ENCODE results near the gene UTF1. TPM values are rescaled to one million over a fixed set of nuclear protein-coding genes. Genes with fewer than 3 reads are reported as not detected.

UTF1 gene
- total and polyA plus RNA-seq, 9 of the 15 experiments (the other 6 are each of a cell fraction or from before 2014, with no cell fraction given), result 0.35 to 0.46 TPM; not detected in 7

DNA sequence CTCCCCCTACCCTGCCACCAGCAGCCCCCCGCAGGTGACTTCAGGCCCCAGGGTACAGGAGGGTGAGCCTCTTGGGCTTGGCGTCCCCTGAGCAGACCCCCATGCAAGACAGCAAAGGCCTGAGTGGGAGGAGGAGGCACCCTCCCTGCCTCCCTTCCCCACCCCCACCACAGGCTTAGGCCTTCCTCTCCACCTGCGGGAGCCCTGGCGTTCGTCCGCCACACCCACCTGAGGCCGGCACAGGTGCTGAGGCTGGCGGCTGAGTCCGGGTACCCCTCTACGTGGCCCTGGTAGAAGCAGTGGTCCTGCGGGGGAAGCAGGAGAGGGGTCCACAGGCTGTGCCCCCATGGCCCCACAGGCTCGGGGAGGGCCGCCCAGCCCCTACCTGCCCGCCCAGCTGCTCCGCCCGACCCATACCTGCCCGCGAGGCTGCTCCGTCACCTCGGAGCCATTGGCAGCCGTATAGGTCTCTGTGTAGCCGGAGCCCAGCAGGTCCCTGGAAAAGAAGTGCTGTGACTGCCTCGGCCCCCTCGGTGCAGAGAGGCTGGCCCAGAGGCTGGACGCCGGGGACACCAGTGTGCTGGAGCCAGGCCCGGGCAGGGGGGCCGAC lies 43.6 kb downstream of the UTF1 start:
- TF ChIP-seq SAFB (IDR thresholded peaks at IDR 0.05; ENCODE audit: borderline replicate concordance, low read depth, low read length) (no peak), SUPT5H (IDR thresholded peaks at IDR 0.05) (no peak), ZNF780A (CRISPR knock-in tag; IDR thresholded peaks at IDR 0.05) (no peak), HDAC3 (IDR thresholded peaks at IDR 0.05; ENCODE audit: borderline replicate concordance, partially characterized antibody) (no peak), ARNT (IDR thresholded peaks at IDR 0.05) (no peak), TEAD1 (CRISPR knock-in tag; IDR thresholded peaks at IDR 0.05) (no peak), XRCC3 (IDR thresholded peaks at IDR 0.05) (no peak), STAT5B (CRISPR knock-in tag; IDR thresholded peaks at IDR 0.05) (no peak), ERF (CRISPR knock-in tag; IDR thresholded peaks at IDR 0.05) (no peak)
- TF ChIP-seq, protein P1, sequence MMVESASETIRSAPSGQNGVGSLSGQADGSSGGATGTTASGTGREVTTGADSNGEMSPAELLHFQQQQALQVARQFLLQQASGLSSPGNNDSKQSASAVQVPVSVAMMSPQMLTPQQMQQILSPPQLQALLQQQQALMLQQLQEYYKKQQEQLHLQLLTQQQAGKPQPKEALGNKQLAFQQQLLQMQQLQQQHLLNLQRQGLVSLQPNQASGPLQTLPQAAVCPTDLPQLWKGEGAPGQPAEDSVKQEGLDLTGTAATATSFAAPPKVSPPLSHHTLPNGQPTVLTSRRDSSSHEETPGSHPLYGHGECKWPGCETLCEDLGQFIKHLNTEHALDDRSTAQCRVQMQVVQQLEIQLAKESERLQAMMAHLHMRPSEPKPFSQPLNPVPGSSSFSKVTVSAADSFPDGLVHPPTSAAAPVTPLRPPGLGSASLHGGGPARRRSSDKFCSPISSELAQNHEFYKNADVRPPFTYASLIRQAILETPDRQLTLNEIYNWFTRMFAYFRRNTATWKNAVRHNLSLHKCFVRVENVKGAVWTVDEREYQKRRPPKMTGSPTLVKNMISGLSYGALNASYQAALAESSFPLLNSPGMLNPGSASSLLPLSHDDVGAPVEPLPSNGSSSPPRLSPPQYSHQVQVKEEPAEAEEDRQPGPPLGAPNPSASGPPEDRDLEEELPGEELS (CRISPR knock-in tag; IDR thresholded peaks at IDR 0.05; ENCODE audit: borderline replicate concordance), result no peak
- TF ChIP-seq, protein P2, sequence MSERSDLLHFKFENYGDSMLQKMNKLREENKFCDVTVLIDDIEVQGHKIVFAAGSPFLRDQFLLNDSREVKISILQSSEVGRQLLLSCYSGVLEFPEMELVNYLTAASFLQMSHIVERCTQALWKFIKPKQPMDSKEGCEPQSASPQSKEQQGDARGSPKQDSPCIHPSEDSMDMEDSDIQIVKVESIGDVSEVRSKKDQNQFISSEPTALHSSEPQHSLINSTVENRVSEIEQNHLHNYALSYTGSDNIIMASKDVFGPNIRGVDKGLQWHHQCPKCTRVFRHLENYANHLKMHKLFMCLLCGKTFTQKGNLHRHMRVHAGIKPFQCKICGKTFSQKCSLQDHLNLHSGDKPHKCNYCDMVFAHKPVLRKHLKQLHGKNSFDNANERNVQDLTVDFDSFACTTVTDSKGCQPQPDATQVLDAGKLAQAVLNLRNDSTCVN (CRISPR knock-in tag; IDR thresholded peaks at IDR 0.05), result no peak
- TF ChIP-seq, protein P3, sequence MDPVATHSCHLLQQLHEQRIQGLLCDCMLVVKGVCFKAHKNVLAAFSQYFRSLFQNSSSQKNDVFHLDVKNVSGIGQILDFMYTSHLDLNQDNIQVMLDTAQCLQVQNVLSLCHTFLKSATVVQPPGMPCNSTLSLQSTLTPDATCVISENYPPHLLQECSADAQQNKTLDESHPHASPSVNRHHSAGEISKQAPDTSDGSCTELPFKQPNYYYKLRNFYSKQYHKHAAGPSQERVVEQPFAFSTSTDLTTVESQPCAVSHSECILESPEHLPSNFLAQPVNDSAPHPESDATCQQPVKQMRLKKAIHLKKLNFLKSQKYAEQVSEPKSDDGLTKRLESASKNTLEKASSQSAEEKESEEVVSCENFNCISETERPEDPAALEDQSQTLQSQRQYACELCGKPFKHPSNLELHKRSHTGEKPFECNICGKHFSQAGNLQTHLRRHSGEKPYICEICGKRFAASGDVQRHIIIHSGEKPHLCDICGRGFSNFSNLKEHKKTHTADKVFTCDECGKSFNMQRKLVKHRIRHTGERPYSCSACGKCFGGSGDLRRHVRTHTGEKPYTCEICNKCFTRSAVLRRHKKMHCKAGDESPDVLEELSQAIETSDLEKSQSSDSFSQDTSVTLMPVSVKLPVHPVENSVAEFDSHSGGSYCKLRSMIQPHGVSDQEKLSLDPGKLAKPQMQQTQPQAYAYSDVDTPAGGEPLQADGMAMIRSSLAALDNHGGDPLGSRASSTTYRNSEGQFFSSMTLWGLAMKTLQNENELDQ (CRISPR knock-in tag; IDR thresholded peaks at IDR 0.05; ENCODE audit: borderline replicate concordance), result no peak
- TF ChIP-seq, protein P4, sequence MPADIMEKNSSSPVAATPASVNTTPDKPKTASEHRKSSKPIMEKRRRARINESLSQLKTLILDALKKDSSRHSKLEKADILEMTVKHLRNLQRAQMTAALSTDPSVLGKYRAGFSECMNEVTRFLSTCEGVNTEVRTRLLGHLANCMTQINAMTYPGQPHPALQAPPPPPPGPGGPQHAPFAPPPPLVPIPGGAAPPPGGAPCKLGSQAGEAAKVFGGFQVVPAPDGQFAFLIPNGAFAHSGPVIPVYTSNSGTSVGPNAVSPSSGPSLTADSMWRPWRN (IDR thresholded peaks at IDR 0.05; ENCODE audit: low read depth), result no peak
- Histone ChIP-seq H3K79me2 (ENCODE audit: control insufficient read depth, insufficient read depth, low read length) (no peaks in the 10 kb centered on the region), H3K4me2 (ENCODE audit: insufficient read depth, low read length) (no peak overlapping the region), H4K20me1 (replicated peaks; ENCODE audit: control insufficient read depth, insufficient read depth, low read length) (no peaks in the 10 kb centered on the region), H3K27me3 (ENCODE audit: control insufficient read depth in 2 of 2, insufficient read depth in 2 of 2, low read length in 2 of 2) (no peaks in the 10 kb centered on the region), H3K36me3 (ENCODE audit: control insufficient read depth, insufficient read depth, low read length) (no peaks in the 10 kb centered on the region), H3K4me3 (no peak overlapping the region), H3K27ac (ENCODE audit: extremely low read depth, low read depth, low read length) (no peak overlapping the region), H2AFZ (ENCODE audit: low read depth, low read length) (no peak overlapping the region), H3K9me1 (ENCODE audit: control insufficient read depth, insufficient read depth, low read length) (peaks cover 2% of the 10 kb centered on the region), H3K9me3 (replicated peaks; ENCODE audit: control insufficient read depth, insufficient read depth, low read depth, low read length) (no peaks in the 10 kb centered on the region), H3K4me1 (replicated peaks in 1 of 2; ENCODE audit: control insufficient read depth in 2 of 2, insufficient read depth in 2 of 2, low read length in 2 of 2) (peaks cover 31 to 92% of the 10 kb centered on the region in 2 experiments), H3K9ac (ENCODE audit: insufficient read depth in 1 of 2, low read depth in 2 of 2, low read length in 2 of 2) (no peak overlapping the region)
- no peak for DNase-seq (ENCODE audit: extremely low read depth in 1 of 4, low spot score in 3 of 4)
- no TSS peak for BruUV-seq (replicated peaks)
- intact Hi-C loops (cut with micrococcal nuclease) (no loop called here), in situ Hi-C loops (cut with MboI) (no loop called here)
- ChIA-PET POLR2A (interaction anchor here (0.6 kb wide), 1 partner anchor 868 kb away, joined by 3 read pairs; no protein-coding TSS in a partner anchor), CTCF (ENCODE audit: low intra/inter-chr PET ratio) (no interaction called here)
- no peak for ATAC-seq
- no peak for FAIRE-seq
- 93% methylated on average over 13 of the region's 28 CpGs for WGBS (ENCODE audit: insufficient coverage, low coverage, missing lambda C conversion rate)

Data from K562 (cell line).